Left lung (tissue), 10 donors: ENCODE results near the gene DPM1. TPM values are rescaled to one million over a fixed set of nuclear protein-coding genes. Genes with fewer than 3 reads are reported as not detected.

ENCODE experiments used
- ATAC-seq: fragments of 200-7000 bp; cut with Tn5 transposase; one replicate; pipeline ENCODE4 v1.9.1; 2020; ENCODE audit warnings: moderate library complexity
- DNase-seq, 4 donors: peaks; one replicate each; pipeline ENCODE4 v3.0.0-alpha.2; 2013 to 2020
- H3K27ac ChIP-seq, 2 donors: fragments of 200-600 bp; sonication (generic) in 1 of 2; one replicate each; pipeline versions ENCODE4 v1.5.0 to v1.8.0; 2020 to 2021
- H3K27me3 ChIP-seq, 2 donors: fragments of 200-600 bp; sonication (generic) in 1 of 2; one replicate each; pipeline versions ENCODE4 v1.5.0 to v1.8.0; 2020 to 2021
- H3K36me3 ChIP-seq, 2 donors: fragments of 200-600 bp; sonication (generic) in 1 of 2; one replicate each; pipeline versions ENCODE4 v1.5.0 to v1.8.0; 2020 to 2021
- H3K4me1 ChIP-seq, 2 donors: fragments of 200-600 bp; one replicate each; pipeline ENCODE4 v1.8.0; 2021
- H3K4me3 ChIP-seq, 2 donors: fragments of 200-600 bp; sonication (generic) in 1 of 2; one replicate each; pipeline versions ENCODE4 v1.5.0 to v1.8.0; 2020 to 2021; ENCODE audit warnings: mild to moderate bottlenecking in 1 of 2
- H3K9me3 ChIP-seq, 2 donors: fragments of 200-600 bp; sonication (generic) in 1 of 2; one replicate each; pipeline versions ENCODE4 v1.5.0 to v1.8.0; 2020 to 2021
- CTCF ChIP-seq, 2 donors: fragments of 200-600 bp; sonication (generic) in 1 of 2; IDR thresholded peaks; one replicate each; pipeline versions ENCODE4 v1.5.0 to v1.8.0; 2021; ENCODE audit warnings: antibody characterized with exemption in 2 of 2
- intact Hi-C, 2 donors: fragments of 100-400 bp; cut with DNase I; formaldehyde crosslinking; loops; one replicate each; pipeline versions ENCODE4 v1.11.2 to v1.14.2; 2022
- polyA plus RNA-seq, 6 donors: library from polyadenylated mRNA; unstranded; fragments of 120-200 nt; gene quantifications; one replicate each; pipeline ENCODE4 v1.2.1, GENCODE V29; 2013; ENCODE audit not compliant: insufficient read length in 6 of 6
- total RNA-seq, 2 donors: library from RNA; stranded (reverse); fragmentation: NEBNext Ultra II Directional; extraction: Animal tissue kit (Norgen Biotek cat#: 25700); gene quantifications; one replicate each; pipeline ENCODE4 v1.2.1, GENCODE V29; 2021
- donor health status: DM: no; HTN: yes; CAD: no.
- donor health status: DM: no; HTN: no; CAD: no.

Gene DPM1
- total and polyA plus RNA-seq, 8 donors: 31.9 to 63.3 (median 56.4) TPM

GRCh38 chr20:50959543-50960126, 1.3 kb upstream of the DPM1 start:
- Histone ChIP-seq H3K27ac (peak overlapping the region in 1 of 2 donors; percentile 96), H3K4me3 (peak overlapping the region; percentile 97 to 100), H3K9me3 (no peaks in the 10 kb centered on the region), H3K27me3 (no peaks in the 10 kb centered on the region), H3K4me1 (peaks cover 25 to 54% of the 10 kb centered on the region in 2 donors), H3K36me3 (peaks cover 0 to 14% of the 10 kb centered on the region in 2 donors)
- no peak for TF ChIP-seq CTCF (IDR thresholded peaks at IDR 0.05)
- DNase-seq: no peak
- ATAC-seq: no peak
- intact Hi-C loops: no loop called here

DNA sequence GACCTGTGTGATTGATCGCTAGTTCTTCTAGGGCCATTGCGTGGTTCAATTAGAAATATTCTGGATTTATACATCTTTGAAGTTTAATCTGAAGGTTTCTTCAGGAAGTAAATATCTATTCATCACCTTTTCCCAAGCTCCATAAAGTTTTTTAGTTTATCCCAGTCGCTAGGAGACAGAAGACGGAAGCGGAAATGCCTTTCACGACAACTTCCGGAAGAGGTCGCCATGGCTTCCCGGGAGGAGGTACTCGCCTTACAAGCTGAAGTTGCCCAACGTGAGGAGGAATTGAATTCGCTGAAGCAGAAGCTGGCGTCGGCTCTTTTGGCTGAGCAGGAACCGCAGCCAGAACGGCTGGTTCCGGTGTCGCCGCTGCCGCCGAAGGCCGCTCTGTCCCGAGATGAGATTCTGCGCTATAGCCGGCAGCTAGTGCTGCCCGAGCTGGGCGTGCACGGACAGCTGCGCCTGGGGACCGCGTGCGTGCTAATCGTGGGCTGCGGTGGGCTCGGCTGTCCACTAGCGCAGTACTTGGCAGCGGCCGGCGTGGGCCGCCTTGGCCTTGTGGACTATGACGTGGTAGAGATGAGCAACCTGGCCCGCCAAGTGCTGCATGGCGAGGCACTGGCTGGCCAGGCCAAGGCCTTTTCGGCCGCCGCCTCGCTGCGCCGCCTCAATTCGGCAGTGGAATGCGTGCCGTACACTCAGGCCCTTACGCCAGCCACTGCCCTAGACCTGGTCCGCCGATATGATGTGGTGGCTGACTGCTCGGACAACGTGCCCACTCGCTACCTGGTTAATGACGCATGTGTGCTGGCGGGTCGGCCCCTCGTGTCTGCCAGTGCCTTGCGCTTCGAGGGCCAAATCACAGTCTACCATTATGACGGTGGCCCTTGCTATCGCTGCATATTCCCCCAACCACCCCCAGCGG, 547 bp upstream of the DPM1 start, which contains the start of gene MOCS3:
TSS of gene MOCS3 (plus strand) at position 204 of the 928 bp plus-strand sequence. CDS start at position 229, 25 bp downstream.
- Histone ChIP-seq H3K36me3 (peaks cover 0 to 22% of the 10 kb centered on the region in 2 donors), H3K4me3 (peak within 1 kb of the TSS; percentile 97 to 100), H3K27ac (peak within 1 kb of the TSS; percentile 86 to 96), H3K4me1 (peaks cover 25 to 54% of the 10 kb centered on the region in 2 donors), H3K9me3 (no peaks in the 10 kb centered on the region), H3K27me3 (no peaks in the 10 kb centered on the region)
- DNase-seq: peak; percentile 86 to 94 (median 90)
- no peak for TF ChIP-seq CTCF (IDR thresholded peaks at IDR 0.05)
- ATAC-seq: peak; percentile 90
- intact Hi-C loops: no loop called here

- no peak for DNase-seq
- Histone ChIP-seq H3K27me3 (no peaks in the 10 kb centered on the region), H3K9me3 (no peaks in the 10 kb centered on the region), H3K4me3 (peak overlapping the region; percentile 97 to 100), H3K4me1 (peaks cover 25 to 54% of the 10 kb centered on the region in 2 donors), H3K27ac (no peak overlapping the region), H3K36me3 (peaks cover 0 to 30% of the 10 kb centered on the region in 2 donors)
- ATAC-seq: no peak
- TF ChIP-seq CTCF (IDR thresholded peaks at IDR 0.05): no peak
- intact Hi-C loops: no loop called here
Observed at GRCh38 chr20:50957276-50957675, 1.1 kb downstream of the DPM1 start.

DNA sequence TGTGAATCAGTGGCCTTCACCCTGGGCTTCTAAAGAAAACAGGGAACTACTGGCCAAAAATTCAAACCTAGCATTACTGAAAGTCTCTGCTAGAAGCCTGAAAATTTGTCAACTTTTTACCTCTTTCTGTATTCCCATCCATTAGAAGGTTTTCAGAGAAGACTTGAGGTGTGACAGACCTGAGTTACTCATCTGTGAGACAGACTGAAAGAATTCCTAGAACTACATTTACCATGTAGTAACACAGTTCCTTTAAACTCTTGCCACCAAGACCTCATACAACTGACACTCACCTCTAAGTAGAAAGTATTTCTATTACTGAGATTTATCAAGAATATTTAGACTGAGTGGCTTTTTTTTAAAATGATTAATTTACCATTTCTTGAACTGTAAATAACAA, 4.5 kb downstream of the DPM1 start:
- H3K27me3 ChIP-seq: no peaks in the 10 kb centered on the region
- DNase-seq (no peak), ATAC-seq (no peak)
- no peak for TF ChIP-seq CTCF (IDR thresholded peaks at IDR 0.05)
- H3K36me3 ChIP-seq: peaks cover 0 to 55% of the 10 kb centered on the region in 2 donors
- H3K27ac ChIP-seq: no peak overlapping the region
- intact Hi-C loops: no loop called here
- H3K9me3 ChIP-seq: no peaks in the 10 kb centered on the region
- peaks cover 12 to 33% of the 10 kb centered on the region in 2 donors for H3K4me1 ChIP-seq
- H3K4me3 ChIP-seq: no peak overlapping the region

GRCh38 chr20:50953196-50953595, 5.1 kb downstream of the DPM1 start:
- intact Hi-C loops: no loop called here
- ATAC-seq (no peak), DNase-seq (no peak)
- Histone ChIP-seq H3K9me3 (no peaks in the 10 kb centered on the region), H3K27me3 (no peaks in the 10 kb centered on the region), H3K27ac (no peak overlapping the region), H3K4me3 (no peak overlapping the region), H3K36me3 (peaks cover 0 to 61% of the 10 kb centered on the region in 2 donors), H3K4me1 (peaks cover 12 to 33% of the 10 kb centered on the region in 2 donors)
- TF ChIP-seq CTCF (IDR thresholded peaks at IDR 0.05): no peak
